ENCODE data around the gene OTOP2. TPM values are rescaled to one million over a fixed set of nuclear protein-coding genes. Genes with fewer than 3 reads are reported as not detected.

The OTOP2 gene
- total RNA-seq, 1 experiment from 2014 or later, result not detected

GRCh38 chr17:74957935-74958740 is 34.1 kb downstream of the OTOP2 start:
- peak; percentile 97 for TF ChIP-seq CTCF (conservative IDR thresholded peaks at IDR 0.05; ENCODE audit: low read depth, low read length)
- no peak for TF ChIP-seq EZH2 (IDR thresholded peaks at IDR 0.05; ENCODE audit: low read length, unreplicated experiment)
- no peak for TF ChIP-seq EZH2phosphoT487 (IDR thresholded peaks at IDR 0.05; ENCODE audit: borderline replicate concordance, low read length)
- no peak overlapping the region for H2AFZ ChIP-seq (ENCODE audit: low read length)
- H3K9me3 ChIP-seq (ENCODE audit: low read length), result no peaks in the 10 kb centered on the region
- H3F3A ChIP-seq (ENCODE audit: low read length, unreplicated experiment), result no peaks in the 10 kb centered on the region
- H3K27ac ChIP-seq (ENCODE audit: low read length), result no peak overlapping the region
- no peaks in the 10 kb centered on the region for H3K4me1 ChIP-seq (ENCODE audit: insufficient read depth, low read length)
- ChIA-PET POLR2A (ENCODE audit: unreplicated experiment) (no interaction called here), CTCF (interaction anchor here (0.5 to 1.6 kb wide), 5 partner anchors 14 to 1445 kb away, joined by 4 to 7 read pairs (median 5); partner anchors contain the start of genes HID1 and OTOP2)
- no peak overlapping the region for H3K4me2 ChIP-seq (ENCODE audit: low read length)
- TSS peak; percentile 5 for BruUV-seq (replicated peaks)
- no peak overlapping the region for H3K9ac ChIP-seq (ENCODE audit: low read length)
- H4K20me1 ChIP-seq (ENCODE audit: low read length), result no peaks in the 10 kb centered on the region
- DNase-seq, result peak; percentile 84
- no peak overlapping the region for H3K4me3 ChIP-seq (ENCODE audit: low read length)
- no peaks in the 10 kb centered on the region for H3K79me2 ChIP-seq (ENCODE audit: low read length)
- ATAC-seq, result peak; percentile 39
- no peaks in the 10 kb centered on the region for H3K27me3 ChIP-seq (ENCODE audit: low read length)
- H3K9me2 ChIP-seq (replicated peaks; ENCODE audit: low read length), result no peaks in the 10 kb centered on the region
- intact Hi-C loops (cut with micrococcal nuclease), result loop anchor here (1.0 kb wide), 1 partner anchor 35 kb away; the partner anchor contains the start of gene USH1G
- H3K36me3 ChIP-seq (ENCODE audit: low read depth, low read length), result no peaks in the 10 kb centered on the region

GRCh38 chr17:74959826-74960515 is 35.9 kb downstream of the OTOP2 start:
- POLR2A ChIA-PET (ENCODE audit: unreplicated experiment), result no interaction called here
- no peaks in the 10 kb centered on the region for H3K9me2 ChIP-seq (replicated peaks; ENCODE audit: low read length)
- BruUV-seq (replicated peaks), result no TSS peak

More at GRCh38 chr17:74959826-74960515, 35.9 kb downstream of the OTOP2 start:
- Histone ChIP-seq H3K27me3 (ENCODE audit: low read length) (no peaks in the 10 kb centered on the region), H3F3A (ENCODE audit: low read length, unreplicated experiment) (no peaks in the 10 kb centered on the region), H3K9me3 (ENCODE audit: low read length) (no peaks in the 10 kb centered on the region), H3K4me1 (ENCODE audit: insufficient read depth, low read length) (no peaks in the 10 kb centered on the region), H3K36me3 (ENCODE audit: low read depth, low read length) (no peaks in the 10 kb centered on the region), H3K4me2 (ENCODE audit: low read length) (no peak overlapping the region), H2AFZ (ENCODE audit: low read length) (no peak overlapping the region), H3K9ac (ENCODE audit: low read length) (no peak overlapping the region), H3K79me2 (ENCODE audit: low read length) (no peaks in the 10 kb centered on the region), H4K20me1 (ENCODE audit: low read length) (no peaks in the 10 kb centered on the region), H3K4me3 (ENCODE audit: low read length) (no peak overlapping the region), H3K27ac (ENCODE audit: low read length) (no peak overlapping the region)
- DNase-seq (no peak), ATAC-seq (no peak)
- TF ChIP-seq EZH2 (IDR thresholded peaks at IDR 0.05; ENCODE audit: low read length, unreplicated experiment) (no peak), CTCF (conservative IDR thresholded peaks at IDR 0.05; ENCODE audit: low read depth, low read length) (no peak), EZH2phosphoT487 (IDR thresholded peaks at IDR 0.05; ENCODE audit: borderline replicate concordance, low read length) (no peak)
- intact Hi-C loops (cut with micrococcal nuclease), result loop anchor here (2.0 to 5.0 kb wide), 4 partner anchors 27 to 242 kb away; partner anchors contain the start of genes CDR2L and MRPL58
- CTCF ChIA-PET, result interaction anchor here (0.6 kb wide), 1 partner anchor 29 kb away, joined by 3 read pairs; no protein-coding TSS in a partner anchor

Measured in PC-3 (cell line).